HG02798 (cell line): ENCODE measurements around the gene ODAM.
"Not testable (repeated sequence)": the region's sequence is repeated elsewhere in the genome, so short reads cannot be mapped to it uniquely, and the experiment has no call there.

Experiments used
- ATAC-seq: cut with Tn5 transposase; IDR thresholded peaks from one replicate; pipeline ENCODE4 v1.9.1; 2021; ENCODE audit warnings: mild to moderate bottlenecking; ENCODE audit not compliant: unreplicated experiment, poor library complexity

Gene ODAM

DNA sequence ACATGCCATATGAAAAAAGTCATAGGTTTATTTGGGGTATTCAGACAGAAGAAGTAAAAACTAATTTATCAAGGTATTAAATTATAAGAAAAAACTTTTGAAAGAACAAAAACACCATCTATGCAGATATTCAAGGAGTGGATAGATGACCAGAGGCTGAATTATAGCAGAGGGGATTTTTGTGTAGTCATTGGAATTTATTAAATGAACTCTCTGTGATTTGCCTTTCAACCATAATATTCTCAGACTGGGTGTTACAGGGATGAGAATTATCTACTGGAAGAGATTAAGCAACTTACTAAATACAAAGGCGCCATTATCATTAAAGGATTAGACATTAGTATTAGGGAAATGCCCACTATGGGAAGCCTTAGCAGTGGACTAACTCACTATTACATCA is 21.0 kb downstream of the ODAM start:
- ATAC-seq: not testable (repeated sequence)

GRCh38 chr4:70221389-70221788 is 25.9 kb downstream of the ODAM start:
- not testable (repeated sequence) for ATAC-seq

DNA sequence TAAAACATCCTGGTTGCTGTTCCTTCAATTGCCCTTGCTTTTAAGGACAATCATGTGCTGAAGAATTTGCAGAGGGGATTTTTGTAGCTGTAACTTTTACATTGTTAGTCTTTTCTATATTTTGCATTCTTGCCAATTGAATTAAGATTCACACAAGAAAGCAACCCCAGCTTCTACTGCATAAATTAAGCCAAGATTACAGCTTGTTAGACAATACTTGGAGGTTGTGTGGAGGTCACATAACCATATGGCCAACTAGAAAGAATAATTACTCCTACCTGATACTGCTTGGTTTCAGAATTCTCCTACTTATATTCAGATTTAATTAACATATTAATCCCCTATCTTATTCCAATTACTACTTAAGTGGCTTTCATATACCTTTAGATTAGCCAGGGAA is 26.3 kb downstream of the ODAM start:
- not testable (repeated sequence) for ATAC-seq

- ATAC-seq: no peak
These were observed 30.3 kb downstream of the ODAM start, which contains the start of gene FDCSP for GRCh38 chr4:70225824-70226223. FDCSP (plus strand) TSS chr4:70226124; CDS start chr4:70231195, 5,071 bp downstream.

- no peak for ATAC-seq
These were observed 40.6 kb downstream of the ODAM start for GRCh38 chr4:70236125-70236524.

DNA sequence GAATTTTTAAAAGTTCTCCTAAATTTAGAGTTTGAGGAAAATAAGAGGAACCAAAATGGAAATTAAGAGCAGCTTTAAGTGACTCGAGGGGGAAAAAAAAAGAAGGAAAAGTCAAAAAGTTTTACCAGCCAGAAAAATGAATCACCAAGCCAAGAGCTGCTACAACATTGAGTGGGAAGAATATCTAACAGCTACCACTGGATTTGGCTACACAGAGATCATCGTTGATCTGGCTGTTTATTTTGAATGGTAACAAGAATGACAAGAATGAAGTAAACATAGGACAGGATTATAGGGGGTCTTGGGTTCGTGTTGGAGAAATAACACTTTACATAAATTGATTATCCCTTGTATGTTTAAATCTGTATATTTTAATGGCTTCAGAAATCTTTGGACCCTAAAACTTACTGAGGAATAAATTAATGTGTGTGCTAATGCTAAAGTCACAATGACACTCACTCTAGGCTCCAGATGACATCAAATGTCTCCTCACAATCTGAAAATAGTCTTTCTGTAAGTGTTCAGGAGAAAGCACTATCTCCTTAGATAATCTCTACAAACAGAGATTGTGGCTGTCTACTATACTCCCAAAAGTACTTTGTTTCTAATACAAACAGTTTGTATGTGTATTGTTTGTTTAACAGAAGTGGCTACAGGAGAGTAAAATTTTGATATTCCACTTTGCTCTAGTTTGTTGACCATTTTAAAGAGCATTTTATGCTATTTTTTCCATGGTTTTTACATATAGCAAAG is 43.8 kb downstream of the ODAM start:
- no peak for ATAC-seq

DNA sequence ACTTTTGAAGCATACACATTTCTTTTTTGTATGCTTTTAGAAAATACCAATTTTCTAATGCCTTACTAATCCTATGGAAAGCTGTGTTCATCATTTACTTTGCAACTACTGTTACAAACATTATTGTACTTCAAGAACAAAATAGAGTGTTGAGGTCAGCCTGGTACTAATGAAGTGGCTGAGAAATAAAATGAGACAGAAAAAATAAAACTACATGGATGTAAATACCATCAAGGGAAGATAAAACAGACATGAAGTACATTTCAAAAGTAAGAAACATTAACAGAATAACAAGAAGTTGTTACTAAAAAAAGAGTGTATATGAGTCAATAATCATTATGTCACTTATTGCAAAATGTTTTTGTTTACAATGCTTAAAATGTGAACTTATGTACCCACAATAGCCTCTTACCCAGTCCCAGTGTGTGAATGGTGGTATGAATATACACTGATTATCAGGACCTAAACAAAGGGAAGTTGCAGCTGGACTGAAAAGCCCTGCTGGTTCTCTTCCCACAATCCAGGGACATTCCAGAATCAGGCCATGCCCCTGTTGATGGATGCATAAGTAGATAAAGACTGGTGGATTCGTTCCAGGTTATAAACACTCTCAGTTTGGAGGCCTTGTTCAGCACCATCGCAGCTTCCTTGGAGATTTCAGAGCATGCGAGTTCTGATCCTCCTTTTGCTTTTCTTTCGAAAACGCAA is 44.5 kb downstream of the ODAM start:
- no peak for ATAC-seq

DNA sequence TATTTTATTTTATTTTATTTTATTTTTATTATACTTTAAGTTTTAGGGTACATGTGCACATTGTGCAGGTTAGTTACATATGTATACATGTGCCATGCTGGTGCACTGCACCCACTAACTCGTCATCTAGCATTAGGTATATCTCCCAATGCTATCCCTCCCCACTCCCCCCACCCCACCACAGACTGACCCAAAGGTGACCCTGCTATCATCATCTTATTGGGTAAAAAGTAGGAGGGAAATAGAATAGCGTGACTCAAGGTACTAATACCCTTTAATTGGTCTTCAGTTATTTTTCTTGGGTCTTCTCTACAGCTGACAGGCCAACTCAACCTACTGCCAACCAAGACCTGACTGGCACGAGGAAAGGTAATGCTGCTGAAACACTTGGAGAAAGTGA is 46.8 kb downstream of the ODAM start, which contains the start of gene CSN3:
TSS of gene CSN3 (plus strand) at position 301 of the 400 bp plus-strand sequence. CDS start 2,223 bp downstream, outside the sequence.
- not testable (repeated sequence) for ATAC-seq

DNA sequence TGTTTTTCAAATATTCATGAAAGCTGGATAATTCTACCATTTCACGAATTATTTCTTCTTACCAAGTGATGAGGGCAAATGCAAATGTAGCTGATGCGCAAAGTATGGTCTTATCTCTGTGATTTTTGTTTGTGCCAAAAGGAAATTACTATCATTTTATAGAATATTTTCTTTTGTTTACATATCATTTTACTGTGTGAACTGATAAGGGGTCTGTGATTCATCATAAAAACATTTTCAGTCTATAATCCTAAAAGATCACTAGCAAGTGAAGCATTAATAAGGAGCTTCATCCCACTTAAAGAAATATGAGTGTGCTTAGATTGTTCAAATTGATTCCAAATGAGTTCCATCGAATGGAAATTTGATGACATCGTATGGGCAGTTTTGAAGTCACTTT is 47.6 kb downstream of the ODAM start:
- no peak for ATAC-seq

GRCh38 chr4:70251250-70251944 is 55.9 kb downstream of the ODAM start:
- no peak for ATAC-seq

DNA sequence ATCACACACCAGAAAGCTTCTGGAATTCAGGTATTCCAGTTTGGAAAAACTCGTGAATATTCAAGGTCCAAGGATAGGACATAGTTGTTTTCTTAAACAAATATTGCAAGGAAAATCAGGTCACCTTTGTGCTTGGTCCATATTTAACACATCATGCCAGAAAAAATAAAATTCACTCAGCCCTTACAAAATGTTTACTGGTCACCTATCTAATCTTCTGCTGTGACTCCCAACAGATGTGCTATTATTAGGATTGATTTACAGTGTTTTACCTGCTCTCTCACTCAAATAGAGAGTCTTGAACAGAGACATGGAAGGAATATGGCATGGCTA is 56.4 kb downstream of the ODAM start:
- no peak for ATAC-seq
